Lower leg skin (tissue), 4 donors: ENCODE measurements around the gene METAP1. TPM values are rescaled to one million over a fixed set of nuclear protein-coding genes. Genes with fewer than 3 reads are reported as not detected.
"Not testable (repeated sequence)": the region's sequence is repeated elsewhere in the genome, so short reads cannot be mapped to it uniquely, and the experiment has no call there.

ENCODE experiments used
- DNase-seq, 2 donors: peaks; one replicate each; pipeline ENCODE4 v3.0.0-alpha.2; 2019; ENCODE audit warnings: low spot score in 2 of 2
- H3K4me3 ChIP-seq: fragments of 200-600 bp; sonication (generic); 2 replicates; pipeline ENCODE4 v1.5.1; 2017; ENCODE audit warnings: mild to moderate bottlenecking, low read depth; ENCODE audit not compliant: poor library complexity, severe bottlenecking
- POLR2A ChIP-seq, 2 donors: fragments of 450-650 bp; IDR thresholded peaks; one replicate each; pipeline ENCODE4 v1.6.1; 2016 to 2017; ENCODE audit warnings: antibody characterized with exemption in 2 of 2, mild to moderate bottlenecking in 1 of 2, moderate library complexity in 1 of 2
- WGBS, 2 donors: methylation state at CpG; one replicate each; pipeline ENCODE4 v1.1.5; 2018; 5-methylcytosine and 5-hydroxymethylcytosine counted together
- intact Hi-C: fragments of 100-400 bp; cut with DNase I; formaldehyde crosslinking; loops from one replicate; pipeline ENCODE4 v1.15.0; 2023; ENCODE audit warnings: low total_unique reads
- total RNA-seq, 4 donors: library from RNA; depleted of rRNA; stranded (reverse); fragments of >200 nt; gene quantifications; one replicate each; pipeline ENCODE4 v1.1.0, GENCODE V29; 2016
- TF ChIP-seq, protein P1 (sequence below), 3 donors: fragments of 450-650 bp; IDR thresholded peaks; one replicate each; pipeline ENCODE4 v1.5.1; 2016; ENCODE audit warnings: antibody characterized with exemption in 3 of 3, mild to moderate bottlenecking in 3 of 3, moderate library complexity in 2 of 3

METAP1 gene
- total RNA-seq, 4 donors from 2014 or later = 35.0 to 58.4 (median 39.8) TPM

DNA sequence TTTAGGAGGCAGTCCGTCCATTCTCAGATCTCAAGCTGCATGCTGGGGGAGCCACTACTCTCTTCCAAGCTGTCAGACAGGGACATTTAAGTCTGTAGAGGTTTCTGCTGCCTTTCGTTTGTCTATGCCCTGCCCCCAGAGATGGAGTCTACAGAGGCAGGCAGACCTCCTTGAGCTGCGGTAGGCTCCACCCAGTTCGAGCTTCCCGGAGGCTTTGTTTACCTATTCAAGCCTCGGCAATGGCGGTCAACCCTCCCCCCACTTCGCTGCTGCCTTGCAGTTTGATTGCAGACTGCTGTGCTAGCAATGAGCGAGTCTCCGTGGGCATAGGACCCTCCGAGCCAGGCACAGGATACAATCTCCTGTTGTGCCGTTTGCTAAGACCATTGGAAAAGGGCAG, 103.8 kb downstream of the METAP1 start:
- intact Hi-C loops = no loop called here

DNA sequence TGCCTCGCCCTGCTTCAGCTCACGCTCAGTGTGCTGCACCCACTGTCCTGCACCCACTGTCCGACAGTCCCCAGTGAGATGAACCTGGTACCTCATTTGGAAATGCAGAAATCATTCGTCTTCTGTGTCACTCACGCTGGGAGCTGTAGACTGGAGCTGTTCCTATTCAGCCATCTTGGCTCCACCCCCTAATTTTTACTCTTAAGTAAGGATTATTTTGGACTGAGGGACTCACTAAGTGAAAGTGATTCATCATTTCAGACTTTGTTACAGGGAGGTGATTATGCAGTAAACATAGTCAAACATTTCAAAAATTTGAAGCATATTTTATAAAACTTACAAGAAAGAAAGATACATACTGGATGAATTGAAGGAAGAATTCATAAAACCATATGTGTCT, 104.3 kb downstream of the METAP1 start:
- H3K4me3 ChIP-seq, intact Hi-C loops: not testable (repeated sequence)
- 58 to 67% methylated on average over 5 of the region's 5 CpGs for WGBS, 2 donors

More for the DNA sequence above, 103.8 kb downstream of the METAP1 start:
- H3K4me3 ChIP-seq = no peak overlapping the region
- DNase-seq = no peak
- WGBS, 2 donors = 87 to 96% methylated on average over 11 to 12 of the region's 12 CpGs
- TF ChIP-seq, protein P1, sequence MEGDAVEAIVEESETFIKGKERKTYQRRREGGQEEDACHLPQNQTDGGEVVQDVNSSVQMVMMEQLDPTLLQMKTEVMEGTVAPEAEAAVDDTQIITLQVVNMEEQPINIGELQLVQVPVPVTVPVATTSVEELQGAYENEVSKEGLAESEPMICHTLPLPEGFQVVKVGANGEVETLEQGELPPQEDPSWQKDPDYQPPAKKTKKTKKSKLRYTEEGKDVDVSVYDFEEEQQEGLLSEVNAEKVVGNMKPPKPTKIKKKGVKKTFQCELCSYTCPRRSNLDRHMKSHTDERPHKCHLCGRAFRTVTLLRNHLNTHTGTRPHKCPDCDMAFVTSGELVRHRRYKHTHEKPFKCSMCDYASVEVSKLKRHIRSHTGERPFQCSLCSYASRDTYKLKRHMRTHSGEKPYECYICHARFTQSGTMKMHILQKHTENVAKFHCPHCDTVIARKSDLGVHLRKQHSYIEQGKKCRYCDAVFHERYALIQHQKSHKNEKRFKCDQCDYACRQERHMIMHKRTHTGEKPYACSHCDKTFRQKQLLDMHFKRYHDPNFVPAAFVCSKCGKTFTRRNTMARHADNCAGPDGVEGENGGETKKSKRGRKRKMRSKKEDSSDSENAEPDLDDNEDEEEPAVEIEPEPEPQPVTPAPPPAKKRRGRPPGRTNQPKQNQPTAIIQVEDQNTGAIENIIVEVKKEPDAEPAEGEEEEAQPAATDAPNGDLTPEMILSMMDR (IDR thresholded peaks at IDR 0.05) = no peak
- TF ChIP-seq POLR2A (IDR thresholded peaks at IDR 0.05) = no peak

DNA sequence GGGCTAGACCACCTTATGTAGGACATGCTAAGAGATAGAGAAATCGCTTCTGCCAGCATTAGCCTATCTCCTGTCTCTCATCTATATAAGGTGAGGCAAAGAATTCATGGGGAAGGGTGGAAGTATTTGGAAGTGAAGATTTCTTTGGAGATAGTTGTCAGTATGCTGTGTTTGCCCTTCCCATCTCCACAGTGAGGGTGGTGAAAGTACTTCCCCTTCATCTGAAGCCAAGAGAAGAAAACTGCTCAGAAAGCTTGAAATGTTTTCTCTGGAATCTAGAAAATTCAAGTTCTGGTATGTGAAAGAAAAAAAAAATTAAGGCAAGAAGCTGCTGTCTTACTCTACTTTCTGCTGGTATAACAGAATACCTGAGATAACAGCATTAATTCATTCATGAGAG, 105.4 kb downstream of the METAP1 start:
- DNase-seq = no peak
- TF ChIP-seq, protein P1 (IDR thresholded peaks at IDR 0.05) = no peak
- TF ChIP-seq POLR2A (IDR thresholded peaks at IDR 0.05) = no peak
- 64 to 86% methylated on average over 1 of the region's 1 CpG for WGBS, 2 donors
- intact Hi-C loops = no loop called here
- no peak overlapping the region for H3K4me3 ChIP-seq

More for the DNA sequence above, 104.3 kb downstream of the METAP1 start:
- DNase-seq = not testable (repeated sequence)

- WGBS, 2 donors = 94 to 97% methylated on average over 2 of the region's 2 CpGs
- H3K4me3 ChIP-seq = no peak overlapping the region
- TF ChIP-seq, protein P1 (IDR thresholded peaks at IDR 0.05) = no peak
- no peak for TF ChIP-seq POLR2A (IDR thresholded peaks at IDR 0.05)
- DNase-seq = no peak
- intact Hi-C loops = no loop called here
Observed at GRCh38 chr4:99102634-99103033, 107.1 kb downstream of the METAP1 start.

DNA sequence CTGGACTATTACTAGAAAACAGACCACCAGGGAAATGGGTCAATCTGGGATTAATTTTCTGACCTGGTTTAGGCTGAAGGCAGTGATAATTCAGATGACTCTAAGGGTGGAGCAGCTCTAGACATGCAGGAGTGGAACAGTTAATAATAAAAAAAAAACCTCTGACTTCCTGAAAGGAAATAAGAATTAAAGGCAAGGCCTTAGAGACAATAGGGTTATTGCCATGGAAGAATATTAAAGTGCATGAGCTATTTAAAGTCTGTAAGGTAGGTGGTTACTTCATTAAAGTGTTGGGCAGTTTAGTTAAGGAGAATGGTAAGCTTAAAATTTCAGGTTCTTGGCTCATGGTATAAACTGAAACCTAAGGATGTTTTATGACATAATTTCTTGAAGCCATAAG, 107.6 kb downstream of the METAP1 start:
- no peak overlapping the region for H3K4me3 ChIP-seq
- TF ChIP-seq POLR2A (IDR thresholded peaks at IDR 0.05) = no peak
- TF ChIP-seq, protein P1 (IDR thresholded peaks at IDR 0.05) = no peak
- intact Hi-C loops = no loop called here
- no peak for DNase-seq

- 89% methylated on average over 1 of the region's 1 CpG for WGBS, 2 donors
Observed at GRCh38 chr4:99104153-99104552, 108.6 kb downstream of the METAP1 start.

GRCh38 chr4:99109286-99109685, 113.8 kb downstream of the METAP1 start:
- intact Hi-C loops, H3K4me3 ChIP-seq, DNase-seq: not testable (repeated sequence)
- 89 to 90% methylated on average over 12 of the region's 12 CpGs for WGBS, 2 donors

More at GRCh38 chr4:99104153-99104552, 108.6 kb downstream of the METAP1 start:
- H3K4me3 ChIP-seq = no peak overlapping the region
- intact Hi-C loops = no loop called here
- no peak for DNase-seq
- TF ChIP-seq, protein P1 (IDR thresholded peaks at IDR 0.05) = no peak
- TF ChIP-seq POLR2A (IDR thresholded peaks at IDR 0.05) = no peak
